Measurements from ENCODE around the gene ASH1L.
"Not testable (repeated sequence)": the region's sequence is repeated elsewhere in the genome, so short reads cannot be mapped to it uniquely, and the experiment has no call there.

ASH1L gene

DNA sequence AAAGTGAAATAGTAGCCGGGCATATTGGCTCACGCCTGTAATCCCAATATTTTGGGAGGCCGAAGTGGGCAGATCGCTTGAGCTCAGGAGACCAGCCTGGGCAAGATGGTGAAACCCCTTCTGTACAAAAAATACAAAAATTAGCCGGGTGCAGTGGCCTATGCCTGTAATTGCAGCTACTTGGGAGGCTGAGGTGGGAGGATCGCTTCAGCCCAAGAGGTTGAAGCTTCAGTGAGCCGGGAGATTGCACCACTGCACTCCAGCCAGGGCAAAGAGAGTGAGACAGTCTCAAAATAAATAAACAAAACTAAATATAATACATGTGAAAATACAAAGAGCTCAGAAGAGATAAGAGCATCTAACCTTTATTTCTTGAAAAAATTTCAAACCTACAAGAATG is 45.1 kb upstream of the ASH1L start:
- POLR2A ChIA-PET, result no interaction called here
- CTCF ChIA-PET, result interaction anchor here (0.6 to 0.8 kb wide), 2 partner anchors 8 to 462 kb away, joined by 3 read pairs; no protein-coding TSS in a partner anchor
- TF ChIP-seq KLF10 (tag by site-specific recombination; IDR thresholded peaks at IDR 0.05), result no peak
- no peak for TF ChIP-seq ZNF473 (tag by site-specific recombination; IDR thresholded peaks at IDR 0.05)
- TF ChIP-seq ZNF311 (tag by site-specific recombination; IDR thresholded peaks at IDR 0.05; ENCODE audit: borderline replicate concordance), result no peak
- no peak for TF ChIP-seq ZNF146 (tag by site-specific recombination; IDR thresholded peaks at IDR 0.05)
- TF ChIP-seq, protein P1, sequence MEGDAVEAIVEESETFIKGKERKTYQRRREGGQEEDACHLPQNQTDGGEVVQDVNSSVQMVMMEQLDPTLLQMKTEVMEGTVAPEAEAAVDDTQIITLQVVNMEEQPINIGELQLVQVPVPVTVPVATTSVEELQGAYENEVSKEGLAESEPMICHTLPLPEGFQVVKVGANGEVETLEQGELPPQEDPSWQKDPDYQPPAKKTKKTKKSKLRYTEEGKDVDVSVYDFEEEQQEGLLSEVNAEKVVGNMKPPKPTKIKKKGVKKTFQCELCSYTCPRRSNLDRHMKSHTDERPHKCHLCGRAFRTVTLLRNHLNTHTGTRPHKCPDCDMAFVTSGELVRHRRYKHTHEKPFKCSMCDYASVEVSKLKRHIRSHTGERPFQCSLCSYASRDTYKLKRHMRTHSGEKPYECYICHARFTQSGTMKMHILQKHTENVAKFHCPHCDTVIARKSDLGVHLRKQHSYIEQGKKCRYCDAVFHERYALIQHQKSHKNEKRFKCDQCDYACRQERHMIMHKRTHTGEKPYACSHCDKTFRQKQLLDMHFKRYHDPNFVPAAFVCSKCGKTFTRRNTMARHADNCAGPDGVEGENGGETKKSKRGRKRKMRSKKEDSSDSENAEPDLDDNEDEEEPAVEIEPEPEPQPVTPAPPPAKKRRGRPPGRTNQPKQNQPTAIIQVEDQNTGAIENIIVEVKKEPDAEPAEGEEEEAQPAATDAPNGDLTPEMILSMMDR (tag by site-specific recombination; IDR thresholded peaks at IDR 0.05), result 0 out of 2 replicates have a peak, but pooled peaks have one; percentile 16
- TF ChIP-seq HOXC10 (CRISPR knock-in tag; IDR thresholded peaks at IDR 0.05), result no peak
- TF ChIP-seq ZNF394 (tag by site-specific recombination; IDR thresholded peaks at IDR 0.05; ENCODE audit: borderline replicate concordance), result no peak
- TF ChIP-seq, protein P2, sequence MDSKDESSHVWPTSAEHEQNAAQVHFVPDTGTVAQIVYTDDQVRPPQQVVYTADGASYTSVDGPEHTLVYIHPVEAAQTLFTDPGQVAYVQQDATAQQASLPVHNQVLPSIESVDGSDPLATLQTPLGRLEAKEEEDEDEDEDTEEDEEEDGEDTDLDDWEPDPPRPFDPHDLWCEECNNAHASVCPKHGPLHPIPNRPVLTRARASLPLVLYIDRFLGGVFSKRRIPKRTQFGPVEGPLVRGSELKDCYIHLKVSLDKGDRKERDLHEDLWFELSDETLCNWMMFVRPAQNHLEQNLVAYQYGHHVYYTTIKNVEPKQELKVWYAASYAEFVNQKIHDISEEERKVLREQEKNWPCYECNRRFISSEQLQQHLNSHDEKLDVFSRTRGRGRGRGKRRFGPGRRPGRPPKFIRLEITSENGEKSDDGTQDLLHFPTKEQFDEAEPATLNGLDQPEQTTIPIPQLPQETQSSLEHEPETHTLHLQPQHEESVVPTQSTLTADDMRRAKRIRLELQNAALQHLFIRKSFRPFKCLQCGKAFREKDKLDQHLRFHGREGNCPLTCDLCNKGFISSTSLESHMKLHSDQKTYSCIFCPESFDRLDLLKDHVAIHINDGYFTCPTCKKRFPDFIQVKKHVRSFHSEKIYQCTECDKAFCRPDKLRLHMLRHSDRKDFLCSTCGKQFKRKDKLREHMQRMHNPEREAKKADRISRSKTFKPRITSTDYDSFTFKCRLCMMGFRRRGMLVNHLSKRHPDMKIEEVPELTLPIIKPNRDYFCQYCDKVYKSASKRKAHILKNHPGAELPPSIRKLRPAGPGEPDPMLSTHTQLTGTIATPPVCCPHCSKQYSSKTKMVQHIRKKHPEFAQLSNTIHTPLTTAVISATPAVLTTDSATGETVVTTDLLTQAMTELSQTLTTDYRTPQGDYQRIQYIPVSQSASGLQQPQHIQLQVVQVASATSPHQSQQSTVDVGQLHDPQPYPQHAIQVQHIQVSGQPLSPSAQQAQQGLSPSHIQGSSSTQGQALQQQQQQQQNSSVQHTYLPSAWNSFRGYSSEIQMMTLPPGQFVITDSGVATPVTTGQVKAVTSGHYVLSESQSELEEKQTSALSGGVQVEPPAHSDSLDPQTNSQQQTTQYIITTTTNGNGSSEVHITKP (tag by site-specific recombination; IDR thresholded peaks at IDR 0.05), result 0 out of 2 replicates have a peak, but pooled peaks have one; percentile 65

GRCh38 chr1:155599828-155600572 is 37.4 kb upstream of the ASH1L start:
- CTCF ChIA-PET, result interaction anchor here (0.9 kb wide), 1 partner anchor 129 kb away, joined by 3 read pairs; no protein-coding TSS in a partner anchor
- H3K27ac ChIP-seq (ENCODE audit: extremely low read depth, low read depth, low read length); H3K4me1 ChIP-seq (ENCODE audit: control insufficient read depth, insufficient read depth, low read length); POLR2A ChIA-PET; H3K4me3 ChIP-seq (ENCODE audit: low read depth, low read length); H3K36me3 ChIP-seq (ENCODE audit: control insufficient read depth in 2 of 2, insufficient read depth in 1 of 2, low read length in 2 of 2); H3K9me3 ChIP-seq (ENCODE audit: control insufficient read depth, insufficient read depth, low read depth, low read length): not testable (repeated sequence)
- peak; percentile 79 for TF ChIP-seq WT1 (tag by site-specific recombination; IDR thresholded peaks at IDR 0.05)
- TF ChIP-seq, protein P2 (tag by site-specific recombination; IDR thresholded peaks at IDR 0.05), result peak; percentile 84

More for the DNA sequence above, 45.1 kb upstream of the ASH1L start:
- H3K4me1 ChIP-seq (ENCODE audit: control insufficient read depth, insufficient read depth, low read length), result no peaks in the 10 kb centered on the region
- H3K27ac ChIP-seq (ENCODE audit: extremely low read depth, low read depth, low read length), result no peak overlapping the region
- no peak overlapping the region for H3K4me3 ChIP-seq (ENCODE audit: low read depth, low read length)
- no peaks in the 10 kb centered on the region for H3K9me3 ChIP-seq (ENCODE audit: control insufficient read depth, insufficient read depth, low read depth, low read length)
- H3K36me3 ChIP-seq (ENCODE audit: control insufficient read depth in 2 of 2, insufficient read depth in 1 of 2, low read length in 2 of 2), result peaks cover 0 to 9% of the 10 kb centered on the region in 2 experiments; a peak in 1 of 3 replicates

GRCh38 chr1:155598842-155599331 is 36.3 kb upstream of the ASH1L start:
- H3K9me3 ChIP-seq (ENCODE audit: control insufficient read depth, insufficient read depth, low read depth, low read length), result no peaks in the 10 kb centered on the region
- H3K36me3 ChIP-seq (ENCODE audit: control insufficient read depth in 2 of 2, insufficient read depth in 1 of 2, low read length in 2 of 2), result no peaks in the 10 kb centered on the region
- CTCF ChIA-PET, result interaction anchor here (0.6 to 1.3 kb wide), 4 partner anchors 9 to 422 kb away, joined by 3 to 4 read pairs (median 3); no protein-coding TSS in a partner anchor
- H3K4me3 ChIP-seq (ENCODE audit: low read depth, low read length), result no peak overlapping the region
- no peaks in the 10 kb centered on the region for H3K4me1 ChIP-seq (ENCODE audit: control insufficient read depth, insufficient read depth, low read length)
- H3K27ac ChIP-seq (ENCODE audit: extremely low read depth, low read depth, low read length), result 0 out of 2 replicates have a peak overlapping the region, but pooled peaks have one; percentile 8
- POLR2A ChIA-PET, result interaction anchor here (0.7 kb wide), 1 partner anchor 326 kb away, joined by 3 read pairs; the partner anchor contains the start of gene CLK2
- no peak for TF ChIP-seq ZBTB8A (tag by site-specific recombination; IDR thresholded peaks at IDR 0.05)
- TF ChIP-seq KLF8 (tag by site-specific recombination; IDR thresholded peaks at IDR 0.05), result no peak
- no peak for TF ChIP-seq OSR2 (tag by site-specific recombination; IDR thresholded peaks at IDR 0.05)
- TF ChIP-seq ZBTB17 (tag by site-specific recombination; IDR thresholded peaks at IDR 0.05), result peak; percentile 58
- no peak for TF ChIP-seq HOXA7 (CRISPR knock-in tag; IDR thresholded peaks at IDR 0.05; ENCODE audit: borderline replicate concordance)
- TF ChIP-seq, protein P3, sequence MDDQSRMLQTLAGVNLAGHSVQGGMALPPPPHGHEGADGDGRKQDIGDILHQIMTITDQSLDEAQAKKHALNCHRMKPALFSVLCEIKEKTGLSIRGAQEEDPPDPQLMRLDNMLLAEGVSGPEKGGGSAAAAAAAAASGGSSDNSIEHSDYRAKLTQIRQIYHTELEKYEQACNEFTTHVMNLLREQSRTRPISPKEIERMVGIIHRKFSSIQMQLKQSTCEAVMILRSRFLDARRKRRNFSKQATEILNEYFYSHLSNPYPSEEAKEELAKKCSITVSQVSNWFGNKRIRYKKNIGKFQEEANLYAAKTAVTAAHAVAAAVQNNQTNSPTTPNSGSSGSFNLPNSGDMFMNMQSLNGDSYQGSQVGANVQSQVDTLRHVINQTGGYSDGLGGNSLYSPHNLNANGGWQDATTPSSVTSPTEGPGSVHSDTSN (CRISPR knock-in tag; IDR thresholded peaks at IDR 0.05), result no peak
- no peak for TF ChIP-seq ZNF354C (tag by site-specific recombination; IDR thresholded peaks at IDR 0.05; ENCODE audit: borderline replicate concordance, low read depth)
- TF ChIP-seq ZNF121 (tag by site-specific recombination; IDR thresholded peaks at IDR 0.05), result no peak
- no peak for TF ChIP-seq ZNF404 (tag by site-specific recombination; IDR thresholded peaks at IDR 0.05)
- peak; percentile 32 for TF ChIP-seq ZNF585B (tag by site-specific recombination; IDR thresholded peaks at IDR 0.05)
